GM13976 (cell line): ENCODE data around the gene IL31.
A peak's percentile ranks its signal among the peaks of the same experiment; 100 is the strongest.

Source experiments
- DNase-seq: peaks from one replicate; pipeline ENCODE4 v3.0.0; 2012; ENCODE audit warnings: low spot score
- CTCF ChIP-seq: IDR thresholded peaks from 2 replicates; pipeline ENCODE4 v1.5.1; 2012; ENCODE audit warnings: borderline replicate concordance, mild to moderate bottlenecking; ENCODE audit not compliant: insufficient read depth; ENCODE audit errors: extremely low read depth, missing control alignments, control extremely low read depth
- in situ Hi-C: fragments of 300-500 bp; cut with MboI; formaldehyde crosslinking; loops from one replicate; pipeline ENCODE4 v1.12.0; 2022; ENCODE audit warnings: low sequenced_read_pairs, mixed read lengths, inconsistent platforms; ENCODE audit not compliant: unreplicated experiment

Gene IL31

GRCh38 chr12:122192441-122192840 is 18.4 kb upstream of the IL31 start:
- in situ Hi-C loops = loop anchor here (5.0 kb wide), 1 partner anchor 50 kb away; no protein-coding TSS in a partner anchor
- TF ChIP-seq CTCF = no peak
- DNase-seq = no peak

- peak; percentile 83 for TF ChIP-seq CTCF
- peak; percentile 89 for DNase-seq
- in situ Hi-C loops = loop anchor here (5.0 kb wide), 1 partner anchor 49 kb away; no protein-coding TSS in a partner anchor
Observed at GRCh38 chr12:122190842-122191668, 17.0 kb upstream of the IL31 start.

- in situ Hi-C loops = loop anchor here (5.0 kb wide), 1 partner anchor 48 kb away; no protein-coding TSS in a partner anchor
- no peak for DNase-seq
- no peak for TF ChIP-seq CTCF
Observed at GRCh38 chr12:122189626-122190475, 15.8 kb upstream of the IL31 start.

- TF ChIP-seq CTCF = no peak
- in situ Hi-C loops = no loop called here
- no peak for DNase-seq
Observed at GRCh38 chr12:122187466-122187865, 13.4 kb upstream of the IL31 start.

GRCh38 chr12:122185494-122186082 is 11.6 kb upstream of the IL31 start:
- TF ChIP-seq CTCF = no peak
- in situ Hi-C loops = no loop called here

GRCh38 chr12:122185079-122185478 is 11.1 kb upstream of the IL31 start:
- DNase-seq = no peak
- in situ Hi-C loops = no loop called here
- TF ChIP-seq CTCF = no peak

More at GRCh38 chr12:122185494-122186082, 11.6 kb upstream of the IL31 start:
- DNase-seq = no peak
